IgD-negative memory B cell (primary cell): Measurements from ENCODE around the gene MSX2. TPM values are rescaled to one million over a fixed set of nuclear protein-coding genes. Genes with fewer than 3 reads are reported as not detected.

Source experiments
- H3K27ac Mint-ChIP-seq, 3 donors: one replicate each; pipeline ENCODE4 v1.8.0; 2020 to 2022; ENCODE audit warnings: mild to moderate bottlenecking in 3 of 3, mixed read lengths in 3 of 3, moderate library complexity in 1 of 3
- H3K27me3 Mint-ChIP-seq: one replicate; pipeline ENCODE4 v1.8.0; 2021; ENCODE audit warnings: mixed read lengths
- H3K36me3 Mint-ChIP-seq: one replicate; pipeline ENCODE4 v1.8.0; 2020; ENCODE audit warnings: mild to moderate bottlenecking, mixed read lengths
- H3K4me1 Mint-ChIP-seq, 3 donors: one replicate each; pipeline ENCODE4 v1.8.0; 2020 to 2022; ENCODE audit warnings: mixed read lengths in 3 of 3, mild to moderate bottlenecking in 1 of 3
- H3K4me3 Mint-ChIP-seq, 4 donors: one replicate each; pipeline ENCODE4 v1.8.0; 2020 to 2022; ENCODE audit warnings: mild to moderate bottlenecking in 4 of 4, mixed read lengths in 4 of 4, moderate library complexity in 3 of 4
- H3K9me3 Mint-ChIP-seq, 3 donors: one replicate each; pipeline ENCODE4 v1.8.0; 2020 to 2021; ENCODE audit warnings: mixed read lengths in 3 of 3, mild to moderate bottlenecking in 1 of 3
- polyA plus RNA-seq: library from polyadenylated mRNA; unstranded; fragments of 300-500 nt; fragmentation: Illumina TruSeq; gene quantifications from one replicate; pipeline ENCODE4 v1.2.3, GENCODE V29; 2021

Gene MSX2
- polyA plus RNA-seq, 1 donor from 2014 or later = not detected

GRCh38 chr5:174723979-174724483 lies 351 bp upstream of the MSX2 start:
- no peak overlapping the region for H3K27ac Mint-ChIP-seq

GRCh38 chr5:174725261-174725990 lies 1.0 kb downstream of the MSX2 start:
- Mint-ChIP-seq H3K36me3 (no peaks in the 10 kb centered on the region), H3K4me3 (no peak overlapping the region), H3K9me3 (peaks cover 0 to 4% (median 0%) of the 10 kb centered on the region in 3 donors), H3K27me3 (peaks cover 65% of the 10 kb centered on the region), H3K4me1 (peaks cover 0 to 6% (median 4%) of the 10 kb centered on the region in 3 donors), H3K27ac (no peak overlapping the region)

More at GRCh38 chr5:174723979-174724483, 351 bp upstream of the MSX2 start:
- peaks cover 0 to 6% (median 4%) of the 10 kb centered on the region in 3 donors for H3K4me1 Mint-ChIP-seq
- peak overlapping the region in 1 of 4 donors; percentile 74 for H3K4me3 Mint-ChIP-seq
- H3K27me3 Mint-ChIP-seq = peaks cover 71% of the 10 kb centered on the region
- H3K9me3 Mint-ChIP-seq = peaks cover 0 to 4% (median 0%) of the 10 kb centered on the region in 3 donors
- H3K36me3 Mint-ChIP-seq = no peaks in the 10 kb centered on the region

DNA sequence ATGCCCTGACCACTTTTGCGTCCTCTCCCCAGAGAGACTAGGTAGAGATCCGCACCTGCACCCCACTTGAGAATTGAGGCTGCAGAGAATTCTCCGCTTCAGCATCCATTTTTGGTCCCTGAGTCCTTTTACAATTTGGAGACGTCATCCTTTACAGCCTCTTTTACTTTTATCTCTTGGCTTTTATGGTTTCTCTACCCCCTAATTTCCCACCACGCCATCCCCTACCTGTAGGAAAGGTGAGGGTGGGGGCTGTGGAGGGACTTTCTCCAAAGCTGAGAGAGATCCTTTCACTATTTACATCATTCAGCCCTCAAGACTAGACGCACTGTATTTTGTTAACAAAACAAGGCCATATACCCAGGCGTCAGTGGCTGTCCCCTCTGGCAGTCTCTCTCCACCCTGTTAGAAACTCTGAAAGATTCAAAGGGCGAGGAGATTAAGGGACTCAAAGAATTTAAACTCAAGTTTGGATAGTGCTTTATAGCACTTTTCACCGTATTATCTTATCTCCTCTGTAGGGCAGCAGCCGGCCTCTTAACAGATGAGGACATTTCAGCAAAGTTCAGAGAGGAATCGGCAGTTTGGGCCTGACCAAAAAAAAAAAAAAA lies 1.7 kb downstream of the MSX2 start:
- Mint-ChIP-seq H3K4me3 (no peak overlapping the region), H3K27me3 (peaks cover 65% of the 10 kb centered on the region), H3K27ac (no peak overlapping the region), H3K9me3 (peaks cover 0 to 4% (median 1%) of the 10 kb centered on the region in 3 donors), H3K36me3 (no peaks in the 10 kb centered on the region), H3K4me1 (peaks cover 0 to 6% (median 4%) of the 10 kb centered on the region in 3 donors)

- Mint-ChIP-seq H3K27me3 (peaks cover 60% of the 10 kb centered on the region), H3K27ac (no peak overlapping the region), H3K4me1 (peaks cover 0 to 6% (median 4%) of the 10 kb centered on the region in 3 donors), H3K4me3 (no peak overlapping the region), H3K36me3 (no peaks in the 10 kb centered on the region), H3K9me3 (peaks cover 0 to 4% (median 1%) of the 10 kb centered on the region in 3 donors)
Observed at GRCh38 chr5:174726916-174727793, 2.8 kb downstream of the MSX2 start.

DNA sequence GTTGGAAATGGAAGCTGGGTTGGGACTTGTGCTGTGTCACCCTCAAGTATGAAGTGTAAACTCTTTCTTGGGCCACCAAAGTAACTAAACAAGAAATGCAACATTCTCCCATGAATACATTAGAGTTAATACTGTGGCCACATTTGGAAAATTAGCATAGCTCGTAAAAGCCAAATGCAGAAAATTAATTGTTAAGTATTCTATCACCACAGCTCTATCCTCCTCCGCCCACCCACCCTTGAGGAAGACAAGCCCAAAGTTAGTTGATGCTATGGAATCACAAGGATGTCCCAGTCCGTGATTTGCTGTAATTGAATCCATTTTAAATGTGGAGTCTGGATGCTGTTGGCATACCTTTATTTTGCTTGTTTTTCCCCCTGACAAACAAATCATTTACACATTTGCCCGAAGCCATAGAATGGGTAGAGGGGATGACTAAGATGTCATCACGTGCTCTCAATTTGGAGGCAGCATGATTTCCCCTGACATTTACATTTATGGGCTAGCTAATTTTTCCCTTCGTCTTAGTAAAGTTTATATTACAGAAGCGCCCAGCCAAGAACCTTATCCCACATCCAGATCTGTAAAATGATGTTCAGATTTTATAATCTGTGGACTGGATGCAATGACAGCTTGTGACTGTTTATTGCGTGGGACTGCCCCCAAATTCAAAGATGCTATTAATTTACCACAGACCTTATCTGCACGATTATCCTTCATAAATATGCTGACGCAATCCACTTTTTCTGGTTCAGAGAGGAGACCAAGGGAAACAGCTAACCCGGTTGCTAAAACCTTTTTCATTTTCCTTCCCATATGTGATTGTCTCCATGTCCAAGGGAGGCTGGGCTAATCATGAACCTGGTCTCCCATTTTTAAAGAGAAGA lies 3.7 kb downstream of the MSX2 start:
- peaks cover 0 to 4% (median 1%) of the 10 kb centered on the region in 3 donors for H3K9me3 Mint-ChIP-seq
- no peak overlapping the region for H3K4me3 Mint-ChIP-seq
- H3K27me3 Mint-ChIP-seq = peaks cover 58% of the 10 kb centered on the region
- no peak overlapping the region for H3K27ac Mint-ChIP-seq
- H3K4me1 Mint-ChIP-seq = peaks cover 0 to 6% (median 4%) of the 10 kb centered on the region in 3 donors
- no peaks in the 10 kb centered on the region for H3K36me3 Mint-ChIP-seq

- Mint-ChIP-seq H3K27me3 (peaks cover 55% of the 10 kb centered on the region), H3K27ac (no peak overlapping the region), H3K4me3 (peak overlapping the region in 1 of 4 donors; percentile 39), H3K36me3 (no peaks in the 10 kb centered on the region), H3K4me1 (peaks cover 0 to under 1% (median 0%) of the 10 kb centered on the region in 3 donors), H3K9me3 (peaks cover 0 to 1% (median 0%) of the 10 kb centered on the region in 3 donors)
Observed at GRCh38 chr5:174729075-174729680, 4.8 kb downstream of the MSX2 start.

GRCh38 chr5:174731214-174732035 lies 7.0 kb downstream of the MSX2 start:
- Mint-ChIP-seq H3K27ac (peak overlapping the region in 1 of 3 donors; percentile 39), H3K4me1 (peaks cover 0 to 1% (median 0%) of the 10 kb centered on the region in 3 donors), H3K4me3 (no peak overlapping the region), H3K36me3 (peaks cover 1% of the 10 kb centered on the region), H3K27me3 (peaks cover 61% of the 10 kb centered on the region), H3K9me3 (peaks cover 0 to 6% (median 1%) of the 10 kb centered on the region in 3 donors)

DNA sequence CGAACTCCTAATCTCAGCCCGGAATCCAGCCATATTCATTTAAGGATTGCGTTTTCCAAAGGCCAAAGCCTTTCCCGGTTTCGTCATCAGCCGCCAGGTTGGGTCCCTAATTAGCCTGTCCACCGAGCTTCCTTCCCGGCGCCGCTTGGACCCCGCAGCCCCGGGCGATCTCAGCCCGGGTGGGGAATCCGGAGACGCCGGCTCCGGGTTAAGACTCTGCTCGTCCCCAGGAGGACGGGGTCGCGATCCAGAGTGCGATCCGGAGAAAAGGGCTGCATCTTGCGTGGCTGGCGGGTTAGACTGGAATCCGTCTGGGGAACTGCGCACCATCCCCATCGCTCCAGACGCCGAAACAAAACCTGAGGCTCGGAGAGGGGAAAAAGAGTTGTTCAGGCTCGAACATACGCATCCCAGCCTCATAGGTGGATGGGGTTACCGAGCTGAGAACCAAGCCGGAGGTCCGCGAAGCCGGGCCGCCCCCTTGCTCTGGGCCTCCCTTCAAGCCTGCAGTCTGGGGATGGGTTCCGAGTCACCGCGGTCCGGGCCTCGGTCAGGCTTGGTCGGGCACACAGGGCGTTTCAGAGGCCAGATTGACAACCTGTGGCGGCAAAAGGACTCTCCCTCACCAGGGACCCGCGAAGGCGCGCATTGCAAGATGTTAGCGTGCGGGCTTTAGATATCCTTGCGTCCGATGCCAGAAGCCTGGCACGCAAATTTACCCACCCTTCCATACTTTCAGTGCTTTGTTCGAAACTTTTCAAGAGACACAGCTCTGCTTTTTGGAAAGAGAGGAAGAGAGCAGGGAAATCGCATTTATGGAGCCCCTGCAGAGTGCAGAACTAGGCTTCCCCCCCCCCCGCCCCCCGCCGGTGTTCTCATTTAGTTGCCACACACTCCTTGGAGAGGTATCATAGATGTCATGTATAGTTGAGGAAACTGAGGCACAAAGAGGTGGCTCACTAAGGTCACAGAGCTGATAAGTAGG lies 7.9 kb downstream of the MSX2 start:
- no peak overlapping the region for H3K4me3 Mint-ChIP-seq
- peaks cover 0 to 8% (median 1%) of the 10 kb centered on the region in 3 donors for H3K9me3 Mint-ChIP-seq
- H3K27ac Mint-ChIP-seq = no peak overlapping the region
- peaks cover 63% of the 10 kb centered on the region for H3K27me3 Mint-ChIP-seq
- peaks cover 0 to 1% (median 0%) of the 10 kb centered on the region in 3 donors for H3K4me1 Mint-ChIP-seq
- peaks cover 1% of the 10 kb centered on the region for H3K36me3 Mint-ChIP-seq

GRCh38 chr5:174733091-174733690 lies 8.8 kb downstream of the MSX2 start:
- peaks cover 0 to 8% (median 1%) of the 10 kb centered on the region in 3 donors for H3K9me3 Mint-ChIP-seq
- H3K4me1 Mint-ChIP-seq = peaks cover 0 to 1% (median 0%) of the 10 kb centered on the region in 3 donors
- H3K4me3 Mint-ChIP-seq = no peak overlapping the region
- H3K27ac Mint-ChIP-seq = peak overlapping the region in 1 of 3 donors; percentile 26
- H3K27me3 Mint-ChIP-seq = peaks cover 59% of the 10 kb centered on the region
- peaks cover 1% of the 10 kb centered on the region for H3K36me3 Mint-ChIP-seq

GRCh38 chr5:174733836-174734235 lies 9.5 kb downstream of the MSX2 start:
- Mint-ChIP-seq H3K4me1 (peaks cover 0 to 1% (median 0%) of the 10 kb centered on the region in 3 donors), H3K27me3 (peaks cover 54% of the 10 kb centered on the region), H3K27ac (no peak overlapping the region), H3K4me3 (no peak overlapping the region), H3K9me3 (peaks cover 0 to 8% (median 1%) of the 10 kb centered on the region in 3 donors), H3K36me3 (peaks cover 1% of the 10 kb centered on the region)

- peaks cover 0 to 1% (median 0%) of the 10 kb centered on the region in 3 donors for H3K4me1 Mint-ChIP-seq
- H3K36me3 Mint-ChIP-seq = peaks cover 1% of the 10 kb centered on the region
- no peak overlapping the region for H3K4me3 Mint-ChIP-seq
- no peak overlapping the region for H3K27ac Mint-ChIP-seq
- H3K9me3 Mint-ChIP-seq = peaks cover 0 to 8% (median 1%) of the 10 kb centered on the region in 3 donors
- H3K27me3 Mint-ChIP-seq = peaks cover 51% of the 10 kb centered on the region
Observed at GRCh38 chr5:174734571-174735497, 10.5 kb downstream of the MSX2 start.
